HFF-Myc (cell line): ENCODE results near the gene GAPT.

Experiments used
- DNase-seq: peaks from one replicate; pipeline ENCODE4 v3.0.0-alpha.2; 2011; ENCODE audit warnings: low read depth; ENCODE audit errors: extremely low read depth
- H3K4me3 ChIP-seq: replicated peaks from 2 replicates; pipeline ENCODE4 v1.5.1; 2011; ENCODE audit warnings: low read depth, mild to moderate bottlenecking, control low read depth, low read length
- CTCF ChIP-seq: IDR thresholded peaks from 2 replicates; pipeline ENCODE4 v1.5.1; 2012; ENCODE audit warnings: mild to moderate bottlenecking, low read depth, low read length, control low read depth; ENCODE audit errors: missing control alignments

The GAPT gene

GRCh38 chr5:58542709-58543108 is 51.5 kb downstream of the GAPT start:
- TF ChIP-seq CTCF: no peak
- DNase-seq: no peak
- H3K4me3 ChIP-seq: no peak overlapping the region

- no peak for TF ChIP-seq CTCF
- DNase-seq: no peak
- no peak overlapping the region for H3K4me3 ChIP-seq
These were observed 52.5 kb downstream of the GAPT start for GRCh38 chr5:58543723-58544122.

GRCh38 chr5:58544195-58544594 is 53.0 kb downstream of the GAPT start:
- no peak for DNase-seq
- no peak for TF ChIP-seq CTCF
- no peak overlapping the region for H3K4me3 ChIP-seq

- TF ChIP-seq CTCF: no peak
- no peak for DNase-seq
- no peak overlapping the region for H3K4me3 ChIP-seq
These were observed 53.7 kb downstream of the GAPT start for GRCh38 chr5:58544926-58545325.

- H3K4me3 ChIP-seq: no peak overlapping the region
- TF ChIP-seq CTCF: no peak
- DNase-seq: no peak
These were observed 54.7 kb downstream of the GAPT start for GRCh38 chr5:58545912-58546311.
